ENCODE measurements around the gene OTOF. TPM values are rescaled to one million over a fixed set of nuclear protein-coding genes. Genes with fewer than 3 reads are reported as not detected.

Gene OTOF
- total and polyA plus RNA-seq, 2 donors (not counting 3 experiments of a cell fraction or from before 2014, with no cell fraction given) = 0.06 to 0.22 TPM

GRCh38 chr2:26448651-26449050 lies 29.3 kb downstream of the OTOF start:
- H3K4me1 ChIP-seq (ENCODE audit: control insufficient read depth, extremely low read depth, insufficient read depth, low read length) = peaks cover 3% of the 10 kb centered on the region
- ChIA-PET CTCF (interaction anchor here (1.0 to 1.2 kb wide), 3 partner anchors 10 to 17 kb away, joined by 3 read pairs; no protein-coding TSS in a partner anchor), POLR2A (no interaction called here)
- no peaks in the 10 kb centered on the region for H3K36me3 ChIP-seq (ENCODE audit: control insufficient read depth in 2 of 2, extremely low read depth in 1 of 2, insufficient read depth in 2 of 2, low read length in 2 of 2)
- DNase-seq (ENCODE audit: low read depth, low spot score) (no peak), FAIRE-seq (no peak)
- no peak overlapping the region for H3K4me2 ChIP-seq (ENCODE audit: insufficient read depth, low read length)
- H3K9me1 ChIP-seq (replicated peaks; ENCODE audit: control insufficient read depth, extremely low read depth, insufficient read depth, low read length) = no peaks in the 10 kb centered on the region
- dilution Hi-C loops (cut with MboI; ENCODE audit: extremely low pct_ligation_motif_present, low sequenced_read_pairs) = no loop called here
- H3K9ac ChIP-seq (replicated peaks; ENCODE audit: extremely low read depth, insufficient read depth, low read length) = no peak overlapping the region
- no peaks in the 10 kb centered on the region for H3K9me3 ChIP-seq (replicated peaks; ENCODE audit: control insufficient read depth, insufficient read depth, low read length)
- intact Hi-C loops (cut with micrococcal nuclease) = no loop called here
- TF ChIP-seq MAX (IDR thresholded peaks at IDR 0.05; ENCODE audit: insufficient read depth, insufficient read length) (no peak), GATA2 (IDR thresholded peaks at IDR 0.05; ENCODE audit: insufficient read depth, insufficient read length, low read depth, low read length) (no peak), FOS (IDR thresholded peaks at IDR 0.05; ENCODE audit: borderline replicate concordance, insufficient read depth, low read length) (no peak), MYC (IDR thresholded peaks at IDR 0.05; ENCODE audit: low read depth, low read length) (no peak), POLR2A (IDR thresholded peaks at IDR 0.05; ENCODE audit: low read depth, low read length) (no peak), CTCF (IDR thresholded peaks at IDR 0.05; ENCODE audit: extremely low read depth in 1 of 2, insufficient read depth in 1 of 2, low read depth in 1 of 2, low read length in 2 of 2) (no peak), EZH2 (IDR thresholded peaks at IDR 0.05; ENCODE audit: borderline replicate concordance, low read depth, low read length, severe bottlenecking) (no peak), POLR2AphosphoS5 (IDR thresholded peaks at IDR 0.05; ENCODE audit: insufficient read depth, low read depth, low read length) (no peak), JUN (IDR thresholded peaks at IDR 0.05; ENCODE audit: borderline replicate concordance, insufficient read depth, insufficient read length, low read depth) (no peak)
- peaks cover 0 to 1% of the 10 kb centered on the region in 2 experiments for H3K27me3 ChIP-seq (ENCODE audit: control insufficient read depth in 2 of 2, insufficient read depth in 2 of 2, low read length in 2 of 2)
- no peaks in the 10 kb centered on the region for H4K20me1 ChIP-seq (replicated peaks; ENCODE audit: control insufficient read depth, extremely low read depth, insufficient read depth, low read length)
- H2AFZ ChIP-seq (ENCODE audit: low read depth, low read length) = no peak overlapping the region
- no peak overlapping the region for H3K27ac ChIP-seq (ENCODE audit: insufficient read depth, low read depth, low read length)
- no peaks in the 10 kb centered on the region for H3K79me2 ChIP-seq (ENCODE audit: control insufficient read depth, insufficient read depth, low read length)
- no peak overlapping the region for H3K4me3 ChIP-seq (replicated peaks in 1 of 3; ENCODE audit: insufficient read depth in 1 of 3, low read depth in 1 of 3, low read length in 3 of 3)
- BruUV-seq (replicated peaks) = no TSS peak

All from endothelial cell of umbilical vein (primary cell).